DMS 273 (cell line): ENCODE data around the gene KHK.

Experiments
- DNase-seq: peaks from one replicate; lab custom pipeline; 2025; ENCODE audit not compliant: unreplicated experiment; lab: John Stamatoyannopoulos, UW

KHK gene

DNA sequence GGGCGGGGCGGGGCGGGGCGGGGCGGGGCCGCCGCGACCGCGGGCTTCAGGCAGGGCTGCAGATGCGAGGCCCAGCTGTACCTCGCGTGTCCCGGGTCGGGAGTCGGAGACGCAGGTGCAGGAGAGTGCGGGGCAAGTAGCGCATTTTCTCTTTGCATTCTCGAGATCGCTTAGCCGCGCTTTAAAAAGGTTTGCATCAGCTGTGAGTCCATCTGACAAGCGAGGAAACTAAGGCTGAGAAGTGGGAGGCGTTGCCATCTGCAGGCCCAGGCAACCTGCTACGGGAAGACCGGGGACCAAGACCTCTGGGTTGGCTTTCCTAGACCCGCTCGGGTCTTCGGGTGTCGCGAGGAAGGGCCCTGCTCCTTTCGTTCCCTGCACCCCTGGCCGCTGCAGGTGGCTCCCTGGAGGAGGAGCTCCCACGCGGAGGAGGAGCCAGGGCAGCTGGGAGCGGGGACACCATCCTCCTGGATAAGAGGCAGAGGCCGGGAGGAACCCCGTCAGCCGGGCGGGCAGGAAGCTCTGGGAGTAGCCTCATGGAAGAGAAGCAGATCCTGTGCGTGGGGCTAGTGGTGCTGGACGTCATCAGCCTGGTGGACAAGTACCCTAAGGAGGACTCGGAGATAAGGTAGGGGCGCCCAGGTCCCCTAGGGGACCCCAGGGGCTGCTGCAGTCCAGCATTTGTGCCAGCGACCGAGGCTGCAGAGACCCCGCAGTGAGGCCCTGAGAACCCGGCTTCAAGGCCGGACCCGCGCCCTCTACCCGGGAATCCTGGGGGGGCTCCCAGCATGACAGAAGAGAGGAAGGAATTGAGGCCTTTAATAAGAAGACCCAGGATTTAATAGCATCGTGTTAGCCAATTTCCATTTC, at the start of gene KHK:
KHK (plus strand) TSS at position 49 of the 870 bp plus-strand sequence; CDS start at position 537, 488 bp downstream.
- peak; percentile 69 for DNase-seq

DNA sequence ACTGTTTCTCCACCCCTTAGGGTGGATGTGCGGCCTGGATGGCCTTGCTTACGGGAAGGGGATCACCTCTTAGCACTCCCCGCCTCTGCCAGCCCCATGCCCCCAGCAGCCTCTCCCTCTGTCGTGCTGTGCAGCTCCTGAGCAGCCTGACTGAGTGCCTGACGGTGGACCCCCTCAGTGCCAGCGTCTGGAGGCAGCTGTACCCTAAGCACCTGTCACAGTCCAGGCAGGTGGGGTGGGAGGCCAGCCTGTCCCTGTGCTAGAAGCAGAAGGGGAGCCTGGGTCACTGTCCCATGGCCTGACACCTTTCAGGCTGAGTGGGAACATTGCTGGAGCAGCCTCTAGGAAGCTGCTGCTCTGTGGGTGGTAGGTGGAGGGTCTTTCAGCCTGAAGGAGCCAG, 48.6 kb upstream of the KHK start:
- no peak for DNase-seq

DNA sequence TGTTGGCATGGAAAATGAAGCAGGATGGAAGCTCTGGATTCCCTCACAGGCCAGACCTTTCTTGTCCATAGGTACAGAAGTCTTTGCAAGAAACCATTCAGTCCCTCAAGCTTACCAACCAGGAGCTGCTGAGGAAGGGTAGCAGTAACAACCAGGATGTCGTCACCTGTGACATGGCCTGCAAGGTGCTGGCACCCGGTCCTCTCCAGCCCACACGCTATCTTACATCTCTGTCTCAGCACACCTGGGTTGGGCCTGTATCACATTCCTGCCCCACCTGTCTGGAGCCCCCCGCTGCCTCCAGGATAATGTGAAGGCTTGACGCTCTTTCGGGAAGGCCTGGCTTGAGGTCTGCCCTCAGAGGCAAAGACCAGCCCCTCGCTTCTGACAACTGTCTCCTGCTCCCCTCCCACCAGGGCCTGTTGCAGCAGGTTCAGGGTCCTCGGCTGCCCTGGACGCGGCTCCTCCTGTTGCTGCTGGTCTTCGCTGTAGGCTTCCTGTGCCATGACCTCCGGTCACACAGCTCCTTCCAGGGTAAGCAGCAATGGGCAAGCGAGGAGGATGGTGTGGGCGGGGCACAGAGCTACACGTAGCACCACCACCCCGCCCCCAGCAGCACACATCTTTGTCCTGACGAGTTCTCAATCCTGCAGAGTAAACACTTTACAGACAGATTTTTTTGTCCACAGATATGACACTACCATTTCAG, 47.8 kb upstream of the KHK start:
- no peak for DNase-seq

DNA sequence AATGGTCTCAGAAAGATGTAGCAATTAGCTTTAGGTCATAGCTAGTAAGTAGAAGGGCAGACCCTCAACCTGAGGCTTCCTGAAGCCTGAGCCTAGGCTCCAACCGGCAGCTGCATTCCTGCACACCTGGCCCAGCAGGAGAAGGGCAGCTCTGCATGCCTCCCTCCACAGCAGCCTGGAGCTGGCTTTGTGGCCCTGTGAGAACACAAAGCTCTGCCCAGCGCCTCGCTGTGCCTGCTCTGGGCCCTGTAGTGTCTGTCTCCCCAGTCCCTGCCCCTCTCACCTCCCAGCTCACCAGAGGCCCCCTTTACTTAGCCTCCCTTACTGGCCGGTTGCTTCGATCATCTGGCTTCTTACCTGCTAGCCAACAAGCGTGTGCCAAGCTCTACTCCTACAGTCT, 47.1 kb upstream of the KHK start:
- DNase-seq, result no peak

DNA sequence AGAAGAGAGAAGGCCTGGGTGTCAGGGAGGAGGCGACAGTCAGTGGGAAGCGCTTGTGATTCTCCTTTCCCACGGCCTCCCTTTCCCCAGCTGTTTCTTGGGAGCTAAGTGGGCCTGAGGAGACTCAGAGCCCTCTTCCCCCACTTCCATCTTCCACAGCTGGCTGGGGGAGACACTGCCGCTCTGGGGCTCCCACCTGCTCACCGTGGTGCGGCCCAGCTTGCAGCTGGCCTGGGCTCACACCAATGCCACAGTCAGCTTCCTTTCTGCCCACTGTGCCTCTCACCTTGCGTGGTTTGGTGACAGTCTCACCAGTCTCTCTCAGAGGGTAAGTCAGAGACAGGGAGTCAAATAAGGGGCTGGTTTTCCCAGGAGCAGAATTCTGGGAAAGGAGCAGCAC, 46.7 kb upstream of the KHK start:
- no peak for DNase-seq

DNA sequence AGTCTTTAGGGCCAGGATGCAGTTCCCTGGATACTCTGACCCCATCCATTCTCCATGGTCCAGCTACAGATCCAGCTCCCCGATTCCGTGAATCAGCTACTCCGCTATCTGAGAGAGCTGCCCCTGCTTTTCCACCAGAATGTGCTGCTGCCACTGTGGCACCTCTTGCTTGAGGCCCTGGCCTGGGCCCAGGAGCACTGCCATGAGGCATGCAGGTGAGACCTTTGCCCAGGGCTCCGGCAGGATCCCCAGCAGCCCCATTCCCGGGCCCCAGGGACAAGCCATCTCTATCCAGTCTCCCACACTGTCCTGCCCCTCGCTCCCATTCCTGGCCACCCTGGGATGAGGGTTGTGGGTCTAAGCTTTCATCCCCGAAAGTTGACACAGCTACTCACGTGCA, 46.3 kb upstream of the KHK start:
- DNase-seq, result no peak

DNA sequence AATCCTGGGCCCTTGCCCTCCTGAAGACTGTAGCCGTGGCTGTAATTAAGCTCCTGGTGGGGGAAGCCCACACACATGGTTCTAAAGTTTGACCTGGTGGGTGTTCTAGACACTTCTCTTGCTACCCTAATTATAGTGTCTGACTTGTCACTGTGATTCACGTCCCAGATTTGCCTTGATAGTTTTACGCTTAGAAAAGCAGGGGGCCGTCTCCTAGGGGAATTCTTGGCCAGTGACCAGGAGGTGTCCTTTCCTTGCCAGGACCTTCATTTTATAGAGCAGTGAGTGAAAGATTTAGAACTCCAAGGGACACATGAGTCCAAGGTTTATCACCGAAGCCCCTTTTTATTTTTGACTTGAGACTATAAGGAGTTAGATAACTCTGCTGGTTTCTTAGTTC, 44.8 kb upstream of the KHK start:
- no peak for DNase-seq

DNA sequence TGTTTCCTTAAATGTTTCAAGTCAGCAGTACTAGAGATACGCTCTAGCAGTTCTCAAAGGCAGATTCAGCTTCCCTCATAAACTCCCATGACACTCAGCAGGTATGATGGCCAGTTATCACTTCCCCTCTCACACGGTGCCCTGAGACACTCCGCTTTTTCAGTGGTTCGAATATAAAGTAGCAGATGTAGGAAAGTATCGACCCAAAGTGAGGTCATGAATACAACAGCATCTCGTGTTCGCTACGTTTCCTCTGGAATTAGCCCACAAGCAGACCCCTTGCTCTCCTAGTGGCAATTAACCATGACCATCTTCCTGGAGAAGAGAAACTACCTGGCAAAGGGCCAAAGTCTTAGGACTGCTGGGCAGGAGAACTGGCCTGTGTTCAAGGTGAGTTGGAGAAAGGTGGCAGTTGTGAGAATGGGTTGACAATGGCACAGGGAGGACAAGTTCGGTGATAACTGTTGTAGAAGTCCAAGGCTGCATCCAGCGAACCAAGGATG, 44.4 kb upstream of the KHK start:
- DNase-seq, result peak; percentile 15

DNA sequence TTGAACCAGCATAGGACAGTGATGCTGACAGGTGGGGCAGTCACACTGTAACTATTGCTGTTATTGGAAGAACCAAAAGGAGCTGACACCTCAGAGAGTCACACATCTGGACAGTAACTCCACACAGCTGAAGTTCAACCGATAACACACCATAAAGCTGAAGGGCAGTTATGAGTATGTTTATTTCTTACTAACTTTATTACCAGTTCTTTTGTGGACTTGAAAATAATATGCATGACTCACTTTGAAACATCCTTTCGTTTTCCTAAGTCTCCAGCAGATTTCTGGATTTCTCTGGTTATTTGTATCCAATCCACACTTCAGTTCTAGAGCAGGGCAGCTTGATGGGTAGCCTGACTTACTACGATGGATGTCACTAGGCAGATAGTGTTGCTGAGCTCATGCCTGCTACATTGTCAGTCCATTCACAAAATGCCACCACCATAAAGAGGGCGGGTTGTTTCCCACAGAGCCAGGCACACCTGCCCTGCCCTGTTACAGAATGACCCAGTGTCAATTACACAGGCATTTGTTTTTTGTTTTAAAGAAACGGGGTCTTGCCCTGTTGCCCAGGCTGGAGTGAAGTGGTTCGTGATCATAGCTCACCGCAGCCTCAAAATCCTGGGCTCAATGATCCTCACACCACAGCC, 43.5 kb upstream of the KHK start:
- no peak for DNase-seq

DNA sequence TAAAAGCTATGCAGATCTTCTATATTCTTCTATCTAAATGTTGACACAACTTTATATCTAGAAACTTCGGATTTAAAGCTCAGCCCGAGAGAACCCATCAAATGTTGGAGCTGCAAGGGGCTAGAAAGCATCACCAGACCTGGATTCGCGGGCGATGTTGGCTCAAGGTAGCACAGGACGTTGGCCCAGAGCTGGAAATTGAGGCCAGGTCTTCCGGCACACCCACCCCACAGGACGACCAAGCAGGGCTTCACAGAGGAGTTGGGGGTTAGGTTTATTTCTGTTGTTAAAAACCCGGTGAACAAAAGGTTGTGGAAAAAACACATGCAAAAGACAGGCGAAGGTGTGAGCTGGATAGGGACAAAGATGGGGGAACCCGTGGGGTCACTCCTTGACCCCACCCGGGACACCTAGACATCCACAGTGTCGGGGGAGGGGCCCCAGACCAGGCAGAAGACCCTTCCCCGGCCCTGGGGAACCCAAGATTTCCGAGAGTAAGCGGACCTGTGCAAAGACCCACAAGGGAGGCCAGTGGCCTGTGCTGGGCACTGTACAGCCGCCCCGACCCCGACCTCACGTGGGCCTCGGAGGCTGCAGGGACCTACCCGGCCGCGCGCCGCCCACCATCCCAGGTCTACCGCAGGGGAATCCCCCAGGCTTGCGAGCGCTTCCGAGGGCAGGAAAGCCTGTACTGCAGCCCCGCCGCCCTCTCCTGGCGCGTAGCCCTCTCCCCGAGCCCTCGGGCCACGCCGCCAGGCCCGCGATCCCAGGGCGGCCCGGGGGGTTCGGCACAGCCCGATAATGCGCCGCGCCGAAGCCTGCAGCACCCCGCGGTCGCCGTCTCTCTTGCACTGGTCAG, 36.9 kb upstream of the KHK start:
- DNase-seq, result peak; percentile 87

DNA sequence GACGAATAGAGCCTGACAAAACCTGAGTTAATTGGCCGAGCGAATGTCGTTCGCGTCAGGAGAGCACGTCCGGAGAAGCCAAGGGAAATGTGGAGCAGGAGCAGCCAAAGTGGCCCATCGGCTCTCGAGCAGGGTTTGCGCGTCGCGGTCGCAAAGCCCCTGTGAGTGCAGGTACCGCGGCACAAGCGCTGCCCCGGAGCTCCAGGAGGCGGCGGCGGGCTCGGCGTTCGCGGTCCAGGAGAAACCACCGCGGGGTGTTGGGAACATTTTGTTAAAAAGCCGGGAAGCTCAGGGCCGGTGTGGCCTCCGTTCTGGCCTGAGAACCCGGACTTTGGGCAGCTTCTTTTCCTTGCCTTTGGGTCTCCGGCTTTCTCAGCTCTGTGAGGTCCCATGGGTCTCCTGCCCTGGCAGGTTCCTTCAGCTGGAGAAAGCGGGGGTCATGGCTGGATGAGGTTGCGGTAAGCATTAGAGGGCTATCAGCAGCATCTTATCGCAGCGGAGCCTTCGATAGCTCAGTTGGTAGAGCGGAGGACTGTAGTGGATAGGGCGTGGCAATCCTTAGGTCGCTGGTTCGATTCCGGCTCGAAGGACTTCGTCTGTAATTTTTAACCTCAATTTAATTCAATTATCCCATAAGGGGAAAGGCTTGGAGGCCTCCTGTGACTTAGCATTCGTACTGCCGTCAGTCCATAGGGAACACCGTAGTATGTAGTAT, 36.1 kb upstream of the KHK start:
- peak; percentile 96 for DNase-seq

DNA sequence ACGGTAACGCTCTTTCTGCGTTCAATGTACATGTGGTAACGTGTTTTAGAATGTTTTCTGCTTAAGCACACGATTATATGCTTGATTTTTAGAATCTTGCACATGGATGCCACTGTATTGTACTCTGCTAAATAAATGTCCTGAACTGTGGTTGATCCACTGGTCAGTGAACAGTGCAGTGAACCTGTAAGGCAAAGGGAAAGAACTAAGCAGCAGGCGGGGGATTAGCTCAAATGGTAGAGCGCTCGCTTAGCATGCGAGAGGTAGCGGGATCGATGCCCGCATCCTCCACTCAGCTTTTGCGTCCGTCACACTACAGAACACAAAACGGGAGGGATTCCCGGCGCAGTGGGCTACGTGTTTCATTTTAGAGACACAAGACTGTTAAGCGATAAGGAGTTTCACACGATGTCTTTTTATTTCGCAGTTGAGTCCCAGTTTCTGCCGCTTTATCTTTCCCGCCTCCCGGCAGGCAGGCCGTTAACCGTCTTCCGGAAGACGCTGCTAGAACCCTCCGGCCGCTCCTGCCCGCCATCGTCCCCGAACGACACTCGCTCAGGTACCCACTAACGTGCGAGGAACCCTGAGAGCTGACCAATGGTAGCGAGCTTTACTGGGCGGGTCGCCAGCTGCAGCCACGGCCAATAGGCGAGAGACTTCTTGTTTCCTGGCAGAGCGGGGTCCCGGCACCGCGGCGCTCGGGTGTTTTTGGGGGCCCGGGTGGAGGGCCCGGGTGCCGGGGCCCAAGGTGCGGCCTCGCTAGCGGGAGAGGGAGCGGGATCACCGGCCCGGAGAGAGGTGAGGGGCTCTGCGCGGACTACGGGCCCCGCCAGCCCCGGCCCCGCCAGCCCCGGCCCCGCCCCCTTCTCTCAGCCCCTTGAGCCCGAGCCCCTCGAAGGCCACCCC, 35.3 kb upstream of the KHK start, which contains the start of gene AGBL5:
AGBL5 (plus strand) TSS at position 673 of the 906 bp plus-strand sequence. CDS start 1,291 bp downstream, outside the sequence.
- peak; percentile 95 for DNase-seq

DNA sequence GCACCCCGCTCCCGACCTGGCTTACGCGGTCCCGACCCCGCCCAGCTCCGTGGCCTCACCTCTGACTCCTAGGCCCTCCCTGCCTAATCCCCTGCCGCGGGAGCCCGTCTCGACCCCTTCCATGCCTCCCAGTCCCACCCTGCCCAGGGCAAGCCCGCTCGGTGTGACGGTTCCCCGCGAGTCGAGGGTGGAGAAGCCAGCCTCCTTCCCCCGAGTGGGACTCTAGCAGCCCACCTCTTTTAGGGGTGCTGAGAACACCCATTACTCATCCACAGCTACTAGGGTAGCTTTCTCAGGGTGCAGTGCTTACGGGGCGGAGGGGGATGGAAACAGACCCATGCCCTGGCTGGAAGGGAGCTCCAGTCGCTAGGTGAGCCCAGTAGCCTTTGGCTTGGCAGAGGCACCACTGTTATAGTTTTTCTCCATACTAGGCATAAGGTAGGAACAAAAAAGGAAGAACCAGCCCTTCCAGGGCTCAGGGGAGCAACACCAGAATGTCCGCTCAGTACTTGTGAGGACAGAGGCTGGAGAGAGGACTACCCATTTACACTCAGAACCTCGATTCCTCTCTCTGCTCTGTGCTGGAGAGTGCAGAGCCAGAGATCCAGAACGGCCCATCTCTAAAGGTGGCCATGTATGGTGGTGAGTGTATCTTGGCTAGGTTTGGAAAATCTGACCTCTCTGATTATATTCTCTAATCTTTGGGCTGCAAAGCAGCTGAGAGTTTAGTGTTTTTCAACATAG, 34.5 kb upstream of the KHK start:
- DNase-seq, result peak; percentile 37

DNA sequence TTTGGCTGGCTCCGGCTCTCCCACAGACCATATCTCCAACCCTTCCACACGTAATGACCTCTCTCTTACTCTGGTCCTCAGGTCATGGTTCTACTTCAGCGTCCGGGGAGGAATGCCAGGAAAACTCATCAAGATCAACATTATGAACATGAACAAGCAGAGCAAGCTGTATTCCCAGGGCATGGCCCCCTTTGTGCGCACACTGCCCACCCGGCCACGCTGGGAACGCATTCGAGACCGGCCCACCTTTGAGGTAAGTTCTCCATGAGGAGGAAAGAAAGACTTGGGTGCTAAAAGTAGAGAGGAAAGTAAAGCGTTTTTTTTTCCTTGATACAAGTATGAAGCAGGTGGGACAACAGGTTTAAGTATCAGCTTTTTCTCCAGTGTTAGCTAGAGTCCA, 33.3 kb upstream of the KHK start:
- no peak for DNase-seq

DNA sequence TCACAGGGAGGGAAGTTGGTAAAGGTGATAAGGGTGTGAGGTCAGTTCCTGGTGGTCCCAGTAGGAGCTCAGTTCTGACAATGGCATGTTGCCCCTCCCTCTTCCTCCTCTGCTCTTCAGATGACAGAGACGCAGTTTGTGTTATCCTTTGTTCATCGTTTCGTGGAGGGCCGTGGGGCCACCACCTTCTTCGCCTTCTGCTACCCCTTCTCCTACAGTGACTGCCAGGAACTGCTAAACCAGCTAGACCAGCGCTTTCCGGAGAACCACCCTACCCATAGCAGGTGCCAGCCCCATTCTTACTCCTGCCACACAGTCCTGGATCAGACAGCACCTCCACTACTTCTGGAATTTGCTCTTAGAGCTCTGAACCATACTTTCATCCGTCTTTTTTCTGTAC, 32.8 kb upstream of the KHK start:
- DNase-seq, result no peak

DNA sequence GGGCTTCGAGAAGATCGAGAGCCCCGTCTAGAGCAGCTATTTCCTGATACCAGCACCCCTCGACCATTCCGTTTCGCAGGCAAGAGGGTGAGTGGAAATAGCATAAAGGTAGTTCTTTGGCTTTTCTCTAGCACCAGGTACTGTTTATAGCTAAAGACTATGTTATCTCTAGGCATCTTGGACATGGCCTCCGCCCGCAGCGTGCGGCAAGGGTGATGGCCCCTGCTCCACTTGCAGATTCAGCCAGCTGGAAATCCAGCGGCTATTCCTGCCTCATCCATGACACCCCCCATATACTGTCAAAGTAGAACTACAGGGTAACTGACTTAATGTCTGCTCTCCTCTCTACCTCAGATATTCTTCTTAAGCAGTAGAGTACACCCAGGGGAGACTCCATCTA, 31.9 kb upstream of the KHK start:
- no peak for DNase-seq

DNA sequence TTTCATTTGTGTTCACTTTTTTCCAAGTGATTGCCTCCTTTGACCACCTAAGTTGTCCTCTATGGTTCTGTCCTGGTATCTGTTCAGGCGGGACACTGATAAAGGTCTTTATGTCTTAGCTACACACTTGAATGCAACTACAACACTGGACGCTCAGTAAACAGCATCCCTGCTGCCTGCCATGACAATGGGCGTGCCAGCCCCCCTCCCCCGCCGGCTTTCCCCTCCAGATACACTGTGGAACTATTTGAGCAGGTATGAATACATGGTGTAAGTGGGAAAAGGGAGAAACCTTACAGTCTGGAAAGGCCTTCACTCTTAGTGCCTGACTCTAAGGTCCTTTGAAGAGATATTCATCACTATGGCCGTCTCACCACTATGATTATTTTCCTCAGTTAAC, 29.4 kb upstream of the KHK start:
- DNase-seq, result no peak

DNA sequence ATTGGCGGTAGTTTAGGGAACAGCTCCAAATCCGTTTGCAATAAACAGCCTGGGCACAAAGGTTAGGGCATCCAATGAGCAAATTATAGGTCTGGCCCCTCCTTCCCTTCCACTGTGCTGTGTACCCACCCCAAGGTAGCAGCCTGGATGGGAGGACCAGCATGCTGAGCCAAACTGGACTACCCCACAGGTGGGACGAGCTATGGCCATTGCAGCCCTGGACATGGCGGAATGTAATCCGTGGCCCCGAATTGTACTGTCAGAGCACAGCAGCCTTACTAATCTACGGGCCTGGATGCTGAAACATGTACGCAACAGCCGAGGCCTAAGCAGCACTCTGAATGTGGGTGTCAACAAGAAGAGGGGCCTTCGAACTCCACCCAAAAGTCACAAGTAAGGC, 28.4 kb upstream of the KHK start:
- no peak for DNase-seq
